Gastrocnemius medialis (tissue), 4 donors: ENCODE data around the gene GABRA5. TPM values are rescaled to one million over a fixed set of nuclear protein-coding genes. Genes with fewer than 3 reads are reported as not detected.
"Not testable (repeated sequence)": the region's sequence is repeated elsewhere in the genome, so short reads cannot be mapped to it uniquely, and the experiment has no call there.

Source experiments
- ATAC-seq, 2 donors: fragments of 150-250 bp; one replicate each; pipeline ENCODE4 v1.9.1; 2016
- DNase-seq, 2 donors: peaks; one replicate each; pipeline ENCODE4 v3.0.0-alpha.2; 2019
- H3K27ac ChIP-seq, 4 donors: fragments of 200-600 bp; sonication (generic); 1 replicate in 1 of 4; 2 replicates in 3 of 4; pipeline ENCODE4 v1.5.1; 2016 to 2018; ENCODE audit warnings: mild to moderate bottlenecking in 2 of 4, moderate library complexity in 1 of 4
- H3K27me3 ChIP-seq, 3 donors: fragments of 200-600 bp; sonication (generic) in 2 of 3; 1 replicate in 1 of 3; 2 replicates in 2 of 3; pipeline versions ENCODE4 v1.5.1 to v1.6.0; 2016 to 2019; ENCODE audit warnings: mild to moderate bottlenecking in 1 of 3, moderate library complexity in 1 of 3
- H3K36me3 ChIP-seq, 2 donors: fragments of 200-600 bp; sonication (generic) in 1 of 2; one replicate each; pipeline ENCODE4 v1.5.1; 2017 to 2018
- H3K4me1 ChIP-seq, 2 donors: fragments of 200-600 bp; sonication (generic) in 1 of 2; one replicate each; pipeline ENCODE4 v1.5.1; 2016 to 2017; ENCODE audit warnings: mild to moderate bottlenecking in 2 of 2
- H3K4me3 ChIP-seq, 4 donors: fragments of 200-600 bp; sonication (generic) in 3 of 4; 1 replicate in 1 of 4; 2 replicates in 3 of 4; pipeline ENCODE4 v1.5.1; 2016 to 2019; ENCODE audit warnings: mild to moderate bottlenecking in 2 of 4
- H3K9me3 ChIP-seq, 3 donors: fragments of 200-600 bp; sonication (generic) in 2 of 3; 1 replicate in 1 of 3; 2 replicates in 2 of 3; pipeline ENCODE4 v1.5.1; 2016 to 2019
- POLR2A ChIP-seq, 2 donors: fragments of 450-650 bp; IDR thresholded peaks; one replicate each; pipeline ENCODE4 v1.6.1; 2017; ENCODE audit warnings: antibody characterized with exemption in 2 of 2, mild to moderate bottlenecking in 2 of 2, moderate library complexity in 2 of 2
- in situ Hi-C, 4 donors: fragments of 200-750 bp; cut with MboI; loops; one replicate each; pipeline versions ENCODE4 v1.15.0 to v1.8.0; 2017; ENCODE audit warnings: low sequenced_read_pairs in 4 of 4
- intact Hi-C: fragments of 100-400 bp; cut with DNase I; formaldehyde crosslinking; loops from one replicate; pipeline ENCODE4 v1.15.1; 2023; ENCODE audit warnings: low total_unique reads
- total RNA-seq, 4 donors: library from RNA; depleted of rRNA; stranded (reverse); fragments of >200 nt; gene quantifications; one replicate each; pipeline versions ENCODE4 v1.1.0 to v1.2.3, GENCODE V29; 2016
- TF ChIP-seq, protein P1 (sequence below), 5 experiments: fragments of 450-650 bp in 3 of 5; fragments of 200-600 bp in 2 of 5; sonication (generic) in 2 of 5; IDR thresholded peaks in 4 of 5; conservative IDR thresholded peaks in 1 of 5; 1 replicate in 4 of 5; 2 replicates in 1 of 5; pipeline ENCODE4 v1.5.1; 2016 to 2019; ENCODE audit warnings: antibody characterized with exemption in 5 of 5, mild to moderate bottlenecking in 3 of 5, moderate library complexity in 3 of 5

The GABRA5 gene
- not detected for total RNA-seq

DNA sequence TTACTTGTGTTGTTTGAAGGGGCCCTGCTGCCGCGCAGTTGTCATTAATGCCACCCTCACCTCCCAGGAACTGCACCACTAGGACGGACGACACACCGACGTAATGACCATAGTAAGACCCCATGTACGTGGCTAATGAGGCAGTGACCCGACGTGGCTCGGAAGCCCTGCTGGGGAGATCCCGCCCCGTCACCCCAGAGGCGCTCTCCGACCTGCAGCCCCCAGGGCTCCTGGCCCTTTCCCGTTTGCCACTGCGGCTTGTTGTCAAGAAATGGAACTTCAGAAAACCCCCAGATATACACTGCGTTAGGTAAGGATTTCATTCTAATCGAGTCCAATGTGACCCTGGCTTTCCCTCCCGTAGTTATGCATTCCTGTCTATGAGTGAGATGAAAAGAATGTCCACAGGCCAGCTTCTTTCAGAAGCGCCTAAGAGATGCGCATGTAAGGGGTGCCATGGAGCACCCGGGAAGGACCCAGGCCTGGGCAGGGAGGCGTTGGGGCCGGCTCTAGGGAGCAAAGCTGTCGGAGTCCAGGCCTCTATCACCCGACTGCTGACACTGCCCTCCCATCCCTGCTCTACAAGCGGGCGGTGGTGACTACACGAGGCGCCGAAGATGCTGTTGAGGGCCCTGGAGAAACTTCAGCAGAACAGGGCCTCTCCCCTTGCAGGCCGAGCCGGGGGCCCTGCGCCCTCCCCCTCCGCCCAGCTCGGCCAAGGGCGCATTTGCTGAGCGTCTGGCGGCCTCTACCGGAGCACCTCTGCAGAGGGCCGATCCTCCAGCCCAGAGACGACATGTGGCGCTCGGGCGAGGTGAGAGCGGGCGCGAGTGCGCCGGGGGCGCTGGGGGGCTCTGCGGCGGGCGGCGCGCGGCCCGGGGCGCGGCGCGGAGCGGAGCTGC is at the start of gene GABRA5:
GABRA5 (plus strand) TSS at position 765 of the 902 bp plus-strand sequence. CDS start 2,187 bp downstream, outside the sequence.
- H3K4me1 ChIP-seq: no peaks in the 10 kb centered on the region
- H3K27me3 ChIP-seq: peaks cover 12 to 16% (median 15%) of the 10 kb centered on the region in 3 donors
- H3K27ac ChIP-seq: no peak within 1 kb of the TSS
- in situ Hi-C loops: loop anchor here in 1 of 4 donors (25.0 kb wide), 1 partner anchor 1354 kb away; no protein-coding TSS in a partner anchor
- intact Hi-C loops: no loop called here
- no peak for ATAC-seq
- DNase-seq: no peak
- no peaks in the 10 kb centered on the region for H3K36me3 ChIP-seq
- H3K9me3 ChIP-seq: no peaks in the 10 kb centered on the region
- TF ChIP-seq POLR2A (IDR thresholded peaks at IDR 0.05): no peak
- TF ChIP-seq, protein P1, sequence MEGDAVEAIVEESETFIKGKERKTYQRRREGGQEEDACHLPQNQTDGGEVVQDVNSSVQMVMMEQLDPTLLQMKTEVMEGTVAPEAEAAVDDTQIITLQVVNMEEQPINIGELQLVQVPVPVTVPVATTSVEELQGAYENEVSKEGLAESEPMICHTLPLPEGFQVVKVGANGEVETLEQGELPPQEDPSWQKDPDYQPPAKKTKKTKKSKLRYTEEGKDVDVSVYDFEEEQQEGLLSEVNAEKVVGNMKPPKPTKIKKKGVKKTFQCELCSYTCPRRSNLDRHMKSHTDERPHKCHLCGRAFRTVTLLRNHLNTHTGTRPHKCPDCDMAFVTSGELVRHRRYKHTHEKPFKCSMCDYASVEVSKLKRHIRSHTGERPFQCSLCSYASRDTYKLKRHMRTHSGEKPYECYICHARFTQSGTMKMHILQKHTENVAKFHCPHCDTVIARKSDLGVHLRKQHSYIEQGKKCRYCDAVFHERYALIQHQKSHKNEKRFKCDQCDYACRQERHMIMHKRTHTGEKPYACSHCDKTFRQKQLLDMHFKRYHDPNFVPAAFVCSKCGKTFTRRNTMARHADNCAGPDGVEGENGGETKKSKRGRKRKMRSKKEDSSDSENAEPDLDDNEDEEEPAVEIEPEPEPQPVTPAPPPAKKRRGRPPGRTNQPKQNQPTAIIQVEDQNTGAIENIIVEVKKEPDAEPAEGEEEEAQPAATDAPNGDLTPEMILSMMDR (IDR thresholded peaks at IDR 0.05 in 4 of 5, conservative IDR thresholded peaks at IDR 0.05 in 1 of 5): no peak
- no peak within 1 kb of the TSS for H3K4me3 ChIP-seq

DNA sequence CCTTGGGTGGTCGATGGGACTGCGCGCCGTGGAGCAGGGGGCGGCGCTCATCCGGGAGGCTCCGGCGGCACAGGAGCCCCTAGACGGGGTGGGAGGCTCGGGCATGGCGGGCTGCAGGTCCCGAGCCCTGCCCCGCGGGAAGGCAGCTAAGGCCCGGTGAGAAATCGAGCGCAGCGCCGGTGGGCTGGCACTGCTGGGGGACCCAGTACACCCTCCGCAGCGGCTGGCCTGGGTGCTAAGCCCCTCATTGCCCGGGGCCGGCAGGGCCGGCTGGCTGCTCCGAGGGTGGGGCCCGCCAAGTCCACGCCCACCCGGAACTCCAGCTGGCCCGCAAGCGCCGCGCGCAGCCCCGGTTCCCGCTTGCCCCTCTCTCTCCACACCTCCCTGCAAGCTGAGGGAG is 35.7 kb upstream of the GABRA5 start:
- H3K4me3 ChIP-seq, H3K27ac ChIP-seq, H3K9me3 ChIP-seq, H3K36me3 ChIP-seq, DNase-seq, H3K27me3 ChIP-seq, ATAC-seq, H3K4me1 ChIP-seq, intact Hi-C loops, in situ Hi-C loops: not testable (repeated sequence)

DNA sequence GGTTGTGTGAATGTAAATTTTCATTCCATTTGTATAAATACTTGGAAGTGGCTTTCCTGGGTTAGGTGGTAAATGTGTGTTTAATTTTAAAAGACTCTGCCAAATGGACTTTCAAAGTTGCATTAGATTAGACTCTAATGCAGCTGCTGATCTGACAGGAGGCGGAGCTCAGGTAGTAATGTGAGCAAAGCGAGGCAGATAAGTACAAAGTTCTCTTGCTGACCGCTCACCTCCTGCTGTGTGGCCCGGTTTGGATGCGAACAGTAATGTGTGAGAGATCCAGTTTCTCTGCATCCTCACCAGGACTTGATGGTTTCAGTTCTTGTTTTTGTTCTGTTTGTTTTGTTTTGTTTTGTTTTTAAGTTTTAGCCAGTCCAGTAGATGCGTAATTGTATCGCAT is 34.9 kb upstream of the GABRA5 start:
- intact Hi-C loops: no loop called here
- no peaks in the 10 kb centered on the region for H3K36me3 ChIP-seq
- no peak overlapping the region for H3K27ac ChIP-seq
- H3K4me3 ChIP-seq: no peak overlapping the region
- H3K4me1 ChIP-seq: no peaks in the 10 kb centered on the region
- no peaks in the 10 kb centered on the region for H3K27me3 ChIP-seq
- H3K9me3 ChIP-seq: no peaks in the 10 kb centered on the region
- ATAC-seq (no peak), DNase-seq (no peak)
- TF ChIP-seq, protein P1 (IDR thresholded peaks at IDR 0.05 in 4 of 5, conservative IDR thresholded peaks at IDR 0.05 in 1 of 5): no peak
- no peak for TF ChIP-seq POLR2A (IDR thresholded peaks at IDR 0.05)
- in situ Hi-C loops: no loop called here

DNA sequence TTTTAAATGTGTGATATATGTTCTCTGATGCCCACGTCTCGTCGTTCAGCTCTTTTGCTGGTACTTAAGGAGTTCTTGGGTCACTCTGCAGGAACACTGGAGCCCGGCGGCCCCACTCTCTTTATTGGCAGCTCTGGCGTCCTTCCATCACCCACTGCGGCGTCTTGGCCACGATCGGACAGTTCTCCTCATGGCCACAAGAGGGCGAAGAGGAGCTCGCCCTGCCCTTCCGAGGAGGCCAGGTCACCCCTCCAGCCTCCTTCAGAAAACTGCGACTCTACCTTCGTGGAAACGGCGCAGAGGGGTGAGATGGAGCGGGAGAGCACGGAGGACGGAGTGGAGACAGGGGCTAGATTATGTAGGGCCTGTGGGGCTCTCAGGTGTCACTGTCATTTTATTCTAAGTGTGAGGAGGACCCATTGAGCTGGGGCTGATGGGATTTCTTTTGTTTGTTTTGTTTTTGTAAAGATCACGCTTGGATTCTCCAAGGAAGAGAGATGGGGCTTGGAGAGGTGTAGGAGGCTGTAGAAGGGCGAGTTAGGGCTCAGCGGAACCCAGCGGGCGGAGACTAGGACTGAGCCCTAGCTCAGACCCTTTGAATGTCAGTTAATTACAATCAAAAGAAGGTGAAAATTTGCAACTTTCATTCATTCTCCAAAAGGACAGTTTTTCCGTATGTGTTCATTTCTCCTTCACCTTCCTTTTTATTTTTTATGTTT is 28.0 kb upstream of the GABRA5 start:
- H3K4me1 ChIP-seq: no peaks in the 10 kb centered on the region
- H3K36me3 ChIP-seq: no peaks in the 10 kb centered on the region
- H3K27me3 ChIP-seq: peaks cover 0 to 2% (median 0%) of the 10 kb centered on the region in 3 donors
- TF ChIP-seq, protein P1 (IDR thresholded peaks at IDR 0.05 in 4 of 5, conservative IDR thresholded peaks at IDR 0.05 in 1 of 5): no peak
- TF ChIP-seq POLR2A (IDR thresholded peaks at IDR 0.05): no peak
- in situ Hi-C loops: no loop called here
- intact Hi-C loops: no loop called here
- no peaks in the 10 kb centered on the region for H3K9me3 ChIP-seq
- ATAC-seq (no peak), DNase-seq (no peak)
- no peak overlapping the region for H3K27ac ChIP-seq
- H3K4me3 ChIP-seq: no peak overlapping the region

DNA sequence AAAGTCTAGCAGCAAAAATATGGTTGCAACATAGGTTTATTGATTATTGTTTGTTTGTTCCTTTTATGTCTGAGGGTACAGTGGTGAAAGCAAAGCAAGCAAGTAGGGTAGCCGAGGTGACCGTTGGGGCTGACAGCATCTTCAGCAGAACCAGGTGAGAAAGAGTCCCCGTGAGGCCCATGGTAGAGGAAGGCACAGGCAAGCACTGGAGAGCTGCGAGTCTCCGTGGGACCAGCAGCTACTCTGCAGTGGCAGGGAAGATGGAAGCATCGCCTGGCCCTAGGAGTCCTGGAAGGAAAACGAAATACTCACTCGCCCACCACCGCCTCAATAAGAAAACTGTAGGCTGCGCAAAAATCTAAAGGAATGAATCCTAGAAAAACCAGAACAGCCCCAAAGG is 25.3 kb upstream of the GABRA5 start:
- Histone ChIP-seq H3K27me3 (peaks cover 0 to 2% (median 0%) of the 10 kb centered on the region in 3 donors), H3K9me3 (no peaks in the 10 kb centered on the region), H3K4me1 (no peaks in the 10 kb centered on the region), H3K4me3 (no peak overlapping the region), H3K27ac (no peak overlapping the region), H3K36me3 (no peaks in the 10 kb centered on the region)
- TF ChIP-seq, protein P1 (IDR thresholded peaks at IDR 0.05 in 4 of 5, conservative IDR thresholded peaks at IDR 0.05 in 1 of 5): no peak
- no peak for TF ChIP-seq POLR2A (IDR thresholded peaks at IDR 0.05)
- in situ Hi-C loops: no loop called here
- ATAC-seq (no peak), DNase-seq (no peak)
- intact Hi-C loops: no loop called here
